ENCODE measurements around the gene HOOK2.
A peak's percentile ranks its signal among the peaks of the same experiment; 100 is the strongest.
"Not testable (repeated sequence)": the region's sequence is repeated elsewhere in the genome, so short reads cannot be mapped to it uniquely, and the experiment has no call there.

Gene HOOK2

DNA sequence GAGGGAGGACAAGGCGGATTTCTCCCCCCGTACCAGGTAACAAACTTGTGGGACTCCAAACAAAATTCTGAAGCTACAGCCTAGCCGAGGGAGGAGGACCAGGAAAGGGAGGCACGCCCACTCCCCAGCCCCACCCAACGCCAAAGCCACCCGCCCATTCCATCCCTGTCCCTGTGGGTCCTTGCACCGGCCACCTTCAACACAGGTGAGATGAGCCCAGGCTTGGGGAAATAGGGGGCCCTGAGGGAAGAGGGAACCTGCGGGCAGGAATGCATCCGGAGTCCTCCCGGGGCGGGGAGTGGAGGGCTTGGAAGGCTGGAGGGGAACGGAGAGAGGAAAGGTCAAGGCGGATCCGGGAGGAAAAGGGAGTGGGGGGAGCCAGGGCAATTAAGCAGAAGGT, 23.7 kb downstream of the HOOK2 start, which contains the start of gene BEST2:
TSS of gene BEST2 (plus strand) at position 157 of the 400 bp plus-strand sequence. CDS start 802 bp downstream, outside the sequence.
- DNase-seq, result no peak

DNA sequence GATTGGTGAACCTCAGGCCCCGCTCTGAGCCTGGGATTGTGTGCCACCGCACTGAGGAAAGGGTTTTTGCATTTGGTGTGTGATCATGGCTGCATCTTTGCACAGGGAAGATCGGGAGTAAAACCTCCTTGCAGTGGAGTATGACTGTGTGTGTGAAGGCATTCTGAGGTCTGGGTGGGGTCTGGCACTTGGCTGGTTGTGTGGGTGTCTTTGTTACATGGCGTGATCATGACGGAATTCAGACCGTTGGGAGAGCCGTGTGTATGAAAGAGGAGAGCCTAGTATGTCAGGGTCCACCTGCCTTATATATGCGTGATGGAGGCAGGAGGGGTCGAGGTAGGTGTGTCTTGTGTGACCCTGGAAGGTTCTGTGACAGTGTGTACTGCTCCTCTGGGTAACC, 24.5 kb downstream of the HOOK2 start:
- no peak for DNase-seq

DNA sequence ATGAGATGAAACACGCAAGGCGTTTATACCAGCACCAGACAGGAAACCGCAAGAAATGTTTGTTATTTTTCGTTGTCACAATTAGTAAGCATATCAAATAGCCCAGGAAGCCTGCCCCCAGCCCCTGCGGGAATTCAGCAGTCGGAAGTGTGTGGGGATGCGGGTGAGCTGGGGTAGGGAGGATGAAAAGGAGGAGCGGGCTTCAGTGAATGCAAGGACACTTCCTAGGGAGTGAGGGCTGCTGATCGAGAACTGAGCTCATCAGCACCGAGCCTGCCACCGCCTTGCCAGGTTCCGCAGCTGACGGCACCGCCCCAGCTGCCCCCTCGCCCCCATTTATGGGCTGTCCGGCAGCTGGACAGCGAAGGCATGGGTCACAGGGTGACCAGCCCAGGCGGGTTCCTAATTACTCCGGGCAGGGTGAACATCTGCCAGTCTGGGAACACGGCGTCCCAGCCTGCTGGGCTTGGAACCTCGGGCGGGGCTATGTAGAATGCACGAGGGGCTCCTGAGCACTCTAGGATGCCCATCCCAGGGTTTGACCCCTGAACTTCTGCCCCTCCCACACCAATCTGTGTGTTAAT, 25.3 kb downstream of the HOOK2 start:
- no peak for DNase-seq

DNA sequence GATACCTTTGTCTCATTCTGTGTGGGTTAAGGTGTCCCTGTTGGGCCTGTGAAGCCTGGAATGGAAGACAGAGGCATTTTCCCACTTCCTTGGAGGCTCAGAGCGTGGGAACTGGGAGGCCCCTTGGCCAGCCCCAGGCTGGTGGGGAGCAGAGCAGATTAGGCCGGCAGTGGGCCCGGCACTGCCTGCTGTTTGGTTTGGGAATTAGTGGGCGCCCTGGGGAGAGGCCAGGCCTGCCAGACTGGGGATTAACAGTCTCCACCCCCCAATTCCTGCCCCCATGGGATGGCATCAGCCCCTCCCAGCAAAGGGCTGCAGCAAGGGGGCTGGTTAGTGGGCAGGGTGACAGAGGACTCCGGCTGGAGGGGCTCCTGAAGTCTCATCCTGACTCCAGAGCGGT, 26.9 kb downstream of the HOOK2 start:
- no peak for DNase-seq

DNA sequence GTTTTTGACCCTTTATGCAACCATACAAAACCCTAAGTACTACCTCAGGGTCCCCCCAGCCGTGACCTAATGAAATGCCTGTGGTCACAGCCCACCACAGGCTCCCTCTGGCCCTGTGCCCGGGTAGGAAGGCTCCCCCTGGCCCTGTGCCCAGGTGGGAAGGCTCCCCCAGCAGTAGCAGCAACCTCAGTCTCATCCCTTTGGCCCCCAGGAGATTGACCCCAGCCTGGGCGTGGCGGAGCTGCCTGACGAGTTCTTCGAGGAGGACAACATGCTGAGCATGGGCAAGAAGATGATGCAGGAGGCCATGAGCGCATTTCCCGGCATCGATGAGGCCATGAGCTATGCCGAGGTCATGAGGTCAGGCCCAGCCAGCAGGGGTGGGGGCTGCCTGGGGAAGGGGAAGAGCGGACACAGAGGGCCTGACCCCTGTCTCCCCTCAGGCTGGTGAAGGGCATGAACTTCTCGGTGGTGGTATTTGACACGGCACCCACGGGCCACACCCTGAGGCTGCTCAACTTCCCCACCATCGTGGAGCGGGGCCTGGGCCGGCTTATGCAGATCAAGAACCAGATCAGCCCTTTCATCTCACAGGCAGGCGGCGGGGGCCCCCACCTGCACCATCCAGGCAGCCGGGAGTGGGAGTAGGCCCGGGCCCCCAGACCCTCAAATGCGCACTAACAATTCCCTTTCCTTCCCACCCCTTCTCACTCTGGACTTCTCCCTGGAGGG, 30.0 kb downstream of the HOOK2 start:
- no peak for DNase-seq

DNA sequence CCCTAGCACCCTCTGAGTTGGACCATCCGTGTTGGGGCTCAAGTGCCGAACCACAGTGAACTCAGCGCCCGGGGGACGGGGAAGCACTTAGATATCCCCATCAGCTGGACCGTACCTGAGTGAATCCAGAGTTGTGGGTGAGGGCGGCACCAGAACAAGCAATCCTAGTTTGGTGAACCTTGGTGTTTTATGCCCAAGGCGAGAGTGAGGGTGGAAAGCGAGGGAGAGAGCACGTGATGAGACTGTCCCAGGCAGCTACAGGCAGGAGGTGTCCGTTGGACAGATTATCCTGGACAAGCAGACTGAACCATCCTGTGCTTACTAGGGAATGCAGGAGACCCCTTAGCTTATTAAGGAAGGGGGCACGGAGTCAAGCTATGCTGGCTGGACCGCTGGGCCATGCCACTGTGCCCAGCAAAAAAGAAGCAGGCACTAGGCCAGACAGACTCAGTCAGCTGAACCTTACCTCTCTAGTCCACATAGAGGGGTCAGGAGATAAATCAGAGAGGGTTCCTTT, 37.5 kb downstream of the HOOK2 start:
- no peak for DNase-seq

DNA sequence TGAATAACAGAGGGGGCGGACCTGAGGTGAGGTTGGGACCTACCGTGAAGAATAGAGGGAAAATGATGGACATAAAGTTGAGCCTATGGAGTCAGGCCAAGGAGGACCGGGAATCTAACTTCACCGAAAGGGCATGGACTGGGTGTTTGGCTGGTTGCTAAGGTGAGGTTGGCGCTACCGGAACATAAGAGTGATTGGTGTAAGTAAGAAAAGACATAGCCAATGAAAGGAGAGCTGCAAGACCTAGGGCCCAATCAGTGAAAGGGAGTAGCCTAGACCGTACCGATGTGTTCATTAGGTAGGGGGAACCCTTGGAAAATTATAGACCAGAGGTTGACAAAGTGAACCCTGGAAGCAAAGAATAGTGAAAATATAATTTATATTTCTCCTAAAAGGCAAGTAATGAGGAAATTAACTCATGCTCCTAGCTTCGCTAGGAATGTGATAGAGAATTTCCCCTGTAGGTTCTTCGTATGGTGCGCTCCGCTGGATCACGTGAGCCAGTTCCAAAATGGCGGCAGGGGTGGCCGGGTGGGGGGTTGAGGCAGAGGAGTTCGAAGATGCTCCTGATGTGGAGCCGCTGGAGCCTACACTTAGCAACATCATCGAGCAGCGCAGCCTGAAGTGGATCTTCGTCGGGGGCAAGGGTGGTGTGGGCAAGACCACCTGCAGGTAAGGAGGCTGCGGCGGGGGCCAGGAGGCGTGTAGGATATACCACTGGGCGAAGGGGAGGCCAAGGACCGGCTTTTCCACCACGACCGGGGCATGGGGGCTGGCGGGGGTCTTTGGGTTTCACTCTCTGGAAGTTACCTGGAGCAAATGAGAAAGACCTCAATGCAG, 38.1 kb downstream of the HOOK2 start, which contains the start of gene GET3:
TSS of gene GET3 (plus strand) at position 503 of the 840 bp plus-strand sequence. CDS start at position 512, 9 bp downstream.
- DNase-seq, result peak; percentile 86

DNA sequence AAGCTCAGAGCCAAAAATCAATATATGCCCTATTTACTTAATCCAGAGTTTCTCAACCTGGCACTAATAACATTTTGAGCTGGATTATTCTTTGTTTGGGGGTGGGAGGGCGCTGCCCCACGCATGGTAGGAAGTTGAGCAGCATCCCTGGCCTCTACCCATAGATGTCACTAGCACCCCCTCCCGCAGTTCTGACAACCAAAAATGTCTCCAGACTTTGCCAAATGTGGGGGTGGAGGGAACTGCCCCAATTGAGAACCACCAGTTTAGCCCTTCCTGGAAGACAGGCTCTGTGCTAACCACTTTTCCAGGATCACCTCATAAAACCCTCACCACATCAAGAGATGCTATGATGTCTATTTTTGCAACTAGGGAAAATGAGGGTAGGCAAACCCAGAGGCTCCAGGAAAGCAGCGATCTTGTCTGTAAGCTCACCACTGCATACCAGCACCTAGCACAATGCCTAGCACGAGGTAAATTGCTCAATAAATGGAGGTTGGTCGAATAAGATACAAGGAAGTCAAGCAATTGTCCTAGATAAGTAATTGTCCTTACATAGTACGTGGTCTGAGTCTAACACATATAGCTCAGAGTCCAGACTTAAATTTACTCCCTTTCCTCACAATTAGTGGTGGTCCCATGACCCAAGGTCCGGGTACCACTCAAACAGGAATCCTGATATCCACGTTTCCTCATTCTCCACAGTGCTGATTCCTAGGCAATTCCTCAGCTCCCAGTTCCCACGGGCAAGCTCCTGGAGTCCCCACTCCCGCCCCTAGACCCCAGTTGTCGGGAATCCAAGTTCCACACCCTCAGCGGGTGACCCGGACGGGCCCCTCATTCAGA, 41.8 kb downstream of the HOOK2 start:
- DNase-seq, result peak; percentile 69

DNA sequence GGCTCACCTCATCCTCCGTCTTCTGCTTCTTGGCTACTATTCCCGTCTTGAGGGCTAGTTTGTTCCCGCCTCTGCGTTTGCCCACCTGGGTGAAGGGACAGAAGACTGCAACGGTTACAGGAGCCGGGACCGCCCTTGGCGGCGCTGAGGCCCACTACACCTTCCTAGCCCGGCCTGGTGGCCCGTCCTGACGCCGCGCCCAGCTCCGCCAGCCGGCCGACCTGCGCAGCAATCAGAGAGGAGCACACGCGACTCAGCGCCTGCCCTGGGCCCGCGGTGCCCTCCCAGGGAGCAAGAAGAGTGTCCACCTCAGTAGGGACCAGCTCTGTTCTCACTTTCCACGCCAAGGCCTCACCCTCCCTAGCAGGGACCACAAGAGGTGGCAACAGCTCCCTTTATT, 44.0 kb downstream of the HOOK2 start:
- no peak for DNase-seq

DNA sequence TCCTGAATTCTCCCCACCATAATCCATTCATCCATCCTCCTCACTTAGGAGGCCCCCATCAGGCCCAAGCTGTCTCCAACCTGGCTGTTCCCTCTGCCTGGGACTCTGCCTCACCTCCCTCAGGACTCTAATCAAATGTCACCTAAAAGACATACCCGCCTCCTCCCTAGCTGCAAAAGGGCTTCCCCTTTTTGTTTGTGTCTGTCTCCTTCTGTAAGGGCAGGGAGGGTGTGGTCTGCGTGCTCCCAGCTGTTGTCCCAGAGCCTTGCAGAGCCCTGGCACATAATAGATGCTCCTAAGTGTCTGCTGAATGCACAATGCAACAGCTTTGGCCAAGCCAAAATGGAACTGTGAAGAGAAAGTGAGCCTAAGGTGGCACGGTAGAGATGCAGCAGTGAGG, 45.3 kb downstream of the HOOK2 start:
- DNase-seq, result no peak

DNA sequence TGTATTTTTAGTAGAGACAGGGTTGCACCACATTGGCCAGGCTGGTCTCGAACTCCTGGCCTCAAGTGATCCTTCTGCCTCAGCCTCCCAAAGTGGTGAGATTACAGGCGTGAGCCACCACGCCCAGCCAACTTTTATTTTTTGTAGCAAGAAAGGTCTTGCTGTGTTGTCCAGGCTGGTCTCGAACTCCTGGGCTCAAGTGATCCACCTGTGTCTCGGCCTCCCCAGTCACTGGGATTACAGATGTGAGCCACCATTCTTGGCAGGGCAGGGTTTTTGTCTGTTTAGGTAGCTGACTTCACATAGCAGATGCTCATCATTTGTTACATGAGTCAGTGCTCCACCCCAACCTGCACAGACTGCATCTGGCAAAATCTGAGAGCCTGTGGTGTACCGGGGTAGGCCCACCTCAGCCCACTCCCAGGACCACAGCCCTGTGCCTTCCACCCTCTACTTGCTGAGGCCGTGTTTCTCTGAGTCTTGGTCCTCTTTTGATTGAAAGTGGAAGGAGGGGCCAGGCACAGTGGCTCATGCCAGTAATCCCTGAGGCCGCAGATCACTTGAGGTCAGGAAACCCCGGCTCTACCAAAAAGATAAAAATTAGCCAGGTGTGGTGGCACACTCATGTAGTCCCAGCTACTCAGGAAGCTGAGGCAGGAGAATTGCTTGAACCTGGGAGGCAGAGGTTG, 47.5 kb downstream of the HOOK2 start:
- DNase-seq, result no peak

DNA sequence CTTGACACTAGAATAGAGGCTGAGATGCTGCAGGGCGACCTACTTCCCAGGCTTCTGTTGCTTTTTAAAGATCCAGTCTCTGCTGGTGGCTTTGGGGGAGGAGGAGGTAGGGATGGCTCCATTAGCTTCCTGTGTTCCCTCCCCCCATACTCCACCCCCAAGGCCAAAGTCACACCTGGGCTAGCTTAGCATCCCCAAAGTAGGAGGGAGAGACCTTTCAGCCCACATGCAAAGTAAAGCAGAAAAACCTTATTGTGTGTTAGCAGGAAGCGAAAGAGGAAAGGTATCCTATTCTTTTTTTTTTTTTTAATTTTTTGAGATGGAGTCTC, 48.4 kb downstream of the HOOK2 start:
- DNase-seq, result no peak

DNA sequence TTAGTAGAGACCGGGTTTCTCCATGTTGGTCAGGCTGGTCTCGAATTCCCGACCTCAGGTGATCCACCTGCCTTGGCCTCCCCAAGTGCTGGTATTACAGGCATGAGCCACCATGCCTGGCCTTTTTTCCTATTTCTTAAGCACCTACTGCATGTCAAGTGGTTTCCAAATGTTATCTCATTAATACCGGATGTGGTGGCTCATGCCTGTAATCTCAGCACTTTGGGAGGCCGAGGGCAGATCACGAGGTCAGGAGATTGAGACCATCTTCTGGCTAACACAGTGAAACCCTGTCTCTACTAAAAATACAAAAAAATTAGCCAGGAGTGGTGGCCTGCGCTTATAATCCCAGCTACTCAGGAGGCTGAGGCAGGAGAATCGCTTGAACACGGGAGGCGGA, 49.7 kb downstream of the HOOK2 start:
- not testable (repeated sequence) for DNase-seq

DNA sequence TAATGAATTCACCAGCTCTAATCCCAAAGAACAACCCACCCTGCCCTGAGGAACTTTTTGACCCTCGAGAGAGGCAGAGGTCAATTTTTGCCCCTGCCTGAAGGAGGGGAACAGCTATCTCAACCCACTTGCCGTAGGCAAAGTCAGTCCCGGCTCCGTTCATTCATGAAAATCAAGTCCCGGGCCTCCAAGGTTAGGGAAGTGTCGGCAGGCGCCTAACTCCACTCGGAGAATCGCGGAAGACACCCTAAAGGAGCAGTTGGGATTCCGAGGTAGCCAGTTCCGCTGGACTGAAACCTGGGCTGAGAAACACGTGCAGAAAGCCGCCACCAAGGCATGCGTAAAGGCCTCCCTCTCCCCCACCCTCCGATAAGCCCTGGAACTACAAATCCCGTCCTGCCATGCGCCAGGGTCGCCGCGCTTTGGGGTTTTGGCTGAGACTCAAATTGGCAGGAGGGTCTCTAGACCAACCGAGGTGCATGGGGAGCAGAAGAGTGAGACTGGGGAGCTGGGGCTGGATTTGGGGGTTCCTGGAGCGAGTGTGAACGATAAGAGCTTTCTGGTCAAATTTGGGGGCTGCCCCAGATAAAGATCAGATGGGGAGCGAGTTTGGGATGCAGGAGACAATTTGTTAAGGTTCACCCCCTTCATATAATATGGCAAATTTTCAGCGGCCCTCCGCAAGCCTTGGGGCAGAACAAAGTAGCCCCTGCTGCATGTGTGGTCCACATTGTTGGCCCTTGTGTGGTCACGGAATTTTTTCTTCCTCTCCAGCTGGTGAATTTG, 51.5 kb downstream of the HOOK2 start, which contains the start of gene TNPO2:
TSS of gene TNPO2 (minus strand) at position 292 of the 786 bp plus-strand sequence. CDS start 2,955 bp downstream, outside the sequence.
- peak; percentile 86 for DNase-seq

DNA sequence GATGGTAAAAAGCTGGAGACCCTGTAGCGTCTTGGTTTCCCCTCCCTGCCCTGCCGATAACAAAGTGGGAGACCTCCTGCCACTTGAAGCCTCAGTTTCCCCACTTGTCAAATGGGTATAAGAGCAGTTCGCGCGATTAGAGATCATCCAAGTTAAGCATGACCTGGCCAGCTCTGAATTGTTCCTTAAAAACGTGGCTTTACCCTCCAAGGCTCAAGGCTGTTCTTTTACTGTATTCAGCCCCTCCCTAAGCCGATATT, 52.0 kb downstream of the HOOK2 start:
- DNase-seq, result peak; percentile 34

DNA sequence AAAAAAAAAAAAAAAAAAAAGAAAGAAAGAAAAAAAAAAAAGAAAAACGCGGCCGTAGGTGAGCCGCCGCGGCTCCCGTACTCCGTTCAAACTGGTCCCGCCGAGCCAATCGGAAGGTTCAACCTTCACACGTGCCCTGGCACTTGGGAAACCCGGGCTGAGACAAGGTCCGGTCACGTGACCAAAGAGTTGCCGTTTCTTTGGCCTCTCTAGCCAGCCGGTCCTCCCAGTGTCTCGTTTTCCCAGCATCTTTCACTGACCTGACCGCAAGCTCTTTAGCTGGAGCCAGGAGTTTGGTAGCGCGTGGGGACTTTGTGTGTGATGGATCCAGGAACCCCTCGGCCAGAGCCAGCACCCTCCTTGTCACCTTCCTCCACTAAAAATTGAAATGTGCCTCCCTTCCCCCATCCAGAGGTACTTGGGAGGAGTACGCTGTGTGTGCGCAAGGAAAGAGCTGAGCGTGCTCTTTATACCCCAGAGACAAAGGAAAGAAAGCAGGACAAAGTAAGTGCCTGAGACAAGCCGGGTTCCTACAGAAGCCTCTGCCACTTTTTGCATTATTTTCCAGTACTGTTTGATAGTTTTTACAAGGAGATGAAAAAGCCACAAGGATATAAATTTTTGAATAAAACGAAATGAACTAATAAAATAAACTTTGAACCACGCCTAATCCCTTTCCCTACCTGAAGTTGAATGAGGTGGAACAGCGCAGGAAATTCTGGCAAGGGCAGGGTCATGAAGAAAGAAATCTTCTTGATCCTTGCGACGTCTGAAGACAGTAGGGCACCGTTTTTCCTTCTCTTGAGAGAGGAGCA, 52.6 kb downstream of the HOOK2 start:
- DNase-seq, result peak; percentile 94

DNA sequence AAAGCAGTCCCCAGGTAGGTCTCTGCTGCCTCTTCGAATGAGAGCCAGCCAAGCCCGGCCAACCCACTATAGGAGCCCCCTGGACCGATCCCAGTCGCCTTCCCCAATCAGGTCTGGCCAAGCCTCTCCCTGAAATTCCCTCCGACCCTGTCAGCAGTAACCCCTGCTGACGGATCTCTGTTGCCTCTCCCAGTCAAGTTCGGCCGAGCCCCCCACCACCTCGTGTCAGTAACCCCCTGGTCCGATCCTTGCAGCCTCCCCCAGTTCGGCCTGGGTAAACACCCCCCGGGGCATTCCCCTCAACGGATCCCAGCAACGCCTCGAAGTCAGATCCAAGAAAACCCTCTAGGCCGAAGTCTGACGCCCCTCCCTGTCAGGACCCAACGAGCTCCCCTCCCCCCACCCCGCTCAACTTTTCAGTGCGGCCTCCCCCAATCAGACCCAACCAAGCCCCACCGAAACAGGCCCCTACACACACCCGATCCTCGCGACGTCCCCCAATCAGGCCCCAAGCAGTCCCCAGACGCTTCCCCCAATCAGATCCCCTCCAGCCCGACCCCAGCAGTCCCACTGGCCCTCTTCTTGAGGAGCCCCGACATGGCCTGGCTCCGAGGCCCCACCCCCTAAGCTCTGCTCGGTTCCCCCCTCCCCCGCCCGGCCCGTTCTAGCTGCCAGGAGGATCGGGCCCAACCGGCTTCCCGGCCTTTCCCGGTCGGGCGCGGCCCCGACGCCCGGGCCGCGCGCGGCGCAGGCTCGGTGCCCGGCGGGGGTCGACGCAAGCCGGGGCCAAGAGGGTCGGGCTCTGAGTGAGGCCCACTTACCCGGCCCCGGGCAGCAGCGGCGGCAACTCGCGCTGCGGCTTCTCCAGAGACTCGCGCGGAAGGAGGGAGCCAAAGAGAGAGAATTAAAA, 53.4 kb downstream of the HOOK2 start:
- DNase-seq, result peak; percentile 74

DNA sequence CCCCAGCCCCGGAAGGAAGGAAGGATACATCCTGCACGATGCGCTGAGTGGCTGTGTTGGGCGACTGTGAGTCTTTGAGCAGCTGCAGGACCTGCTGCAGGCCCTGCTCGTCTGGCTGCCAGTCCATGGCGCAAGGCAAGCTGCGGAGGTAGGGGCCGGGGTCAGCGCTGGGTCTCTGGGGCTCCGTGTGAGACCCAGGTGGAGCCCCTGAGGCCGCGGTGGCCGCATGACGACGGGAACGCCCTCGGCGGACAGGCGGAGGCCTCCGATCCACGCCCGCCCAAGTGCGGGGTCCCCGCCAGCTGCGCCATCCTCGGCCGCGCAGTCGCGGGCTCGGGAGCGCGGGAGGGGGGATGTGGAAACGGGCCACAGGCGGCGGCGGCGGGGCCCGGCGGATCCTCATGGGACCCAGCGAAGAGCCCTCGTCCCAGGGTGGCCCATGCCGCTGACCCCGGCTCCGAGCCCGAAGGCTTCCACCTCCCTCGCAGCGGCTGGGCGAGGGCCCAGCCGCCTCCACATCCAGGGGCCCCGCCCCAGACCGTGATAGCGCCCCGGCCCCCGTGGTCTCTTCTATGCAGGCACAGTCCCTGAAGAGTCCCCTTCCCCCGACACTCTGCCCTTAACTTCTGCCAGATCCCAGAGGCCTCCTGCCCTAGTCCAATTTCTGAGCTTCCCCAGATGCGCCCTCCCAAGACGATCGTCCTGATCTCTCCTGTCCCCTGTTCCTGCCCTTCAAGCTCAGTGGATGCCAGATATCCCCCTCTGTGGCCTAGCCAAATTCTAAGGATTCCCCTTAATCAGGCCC, 54.3 kb downstream of the HOOK2 start:
- DNase-seq, result peak; percentile 37
